HG03175 (cell line): ENCODE data around the gene LMCD1.

Experiments
- ATAC-seq: cut with Tn5 transposase; IDR thresholded peaks from one replicate; pipeline ENCODE4 v1.9.1; 2021; ENCODE audit warnings: mild to moderate bottlenecking, moderate library complexity; ENCODE audit not compliant: unreplicated experiment

The LMCD1 gene

DNA sequence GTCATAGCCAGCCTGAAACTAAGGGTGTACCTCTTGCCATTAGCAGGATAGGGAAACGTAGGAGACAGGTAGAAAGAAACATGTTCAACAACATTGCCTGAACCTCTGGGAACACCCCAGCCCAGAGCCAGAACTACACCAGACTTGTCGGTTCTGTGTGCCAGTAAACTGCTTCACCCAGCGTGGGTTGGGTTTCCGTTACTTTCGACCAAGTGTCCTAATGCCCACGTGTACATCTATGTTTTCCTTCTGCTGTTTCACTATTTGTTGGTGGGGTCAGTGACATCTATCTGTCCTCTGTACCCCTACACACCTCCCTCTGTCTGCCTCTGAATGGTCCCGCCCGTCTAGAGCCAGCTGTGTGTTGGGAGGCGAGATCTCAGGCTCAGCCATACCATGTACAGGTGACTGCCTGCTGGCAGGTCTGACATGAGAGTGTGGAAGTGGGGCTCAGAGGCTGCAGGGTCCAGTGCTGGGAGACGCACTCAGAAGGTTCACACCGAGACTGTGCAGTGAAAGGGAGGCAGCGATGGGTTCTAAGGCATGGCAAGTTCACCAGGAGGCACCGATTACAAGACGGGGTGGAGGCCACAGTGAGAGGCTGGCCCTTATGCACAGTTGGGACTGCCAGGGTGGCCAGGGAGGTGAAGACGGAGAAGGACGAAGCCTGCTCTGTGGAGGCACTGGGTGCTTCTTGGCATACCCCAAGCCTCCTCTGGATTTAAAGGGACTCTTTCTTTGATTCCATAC is 106.6 kb downstream of the LMCD1 start:
- no peak for ATAC-seq

DNA sequence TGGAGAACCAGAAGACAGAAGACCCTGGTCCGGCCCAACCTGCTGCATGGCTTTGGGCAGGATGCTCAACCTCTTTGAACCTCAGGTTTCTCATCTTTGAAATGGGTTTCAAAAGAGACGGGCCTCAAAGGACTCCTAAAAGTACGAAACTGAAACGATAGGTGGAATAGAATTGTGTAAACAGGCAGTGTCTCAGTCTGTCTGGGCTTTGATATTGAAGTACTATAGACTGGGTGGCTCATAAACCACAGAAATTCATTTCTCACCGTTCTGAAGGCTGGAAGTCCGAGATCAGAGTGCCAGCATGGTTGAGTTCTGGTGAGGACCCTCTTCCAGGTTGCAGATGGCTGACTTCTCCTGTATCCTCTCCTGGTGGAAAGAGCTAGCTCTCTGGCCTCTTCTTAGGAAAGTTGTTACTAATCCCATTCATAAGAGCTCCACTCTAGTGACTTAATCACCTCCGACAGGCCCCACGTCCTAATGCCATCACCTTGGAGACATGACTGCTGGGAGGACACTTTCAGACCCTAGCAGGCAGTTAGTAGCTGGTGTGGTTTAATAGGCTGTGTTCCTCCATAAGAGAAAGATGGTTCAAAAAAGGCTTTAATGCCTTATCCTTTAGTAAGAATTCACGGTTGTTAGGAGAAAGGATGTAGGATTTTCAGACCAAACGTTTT is 107.3 kb downstream of the LMCD1 start:
- no peak for ATAC-seq

DNA sequence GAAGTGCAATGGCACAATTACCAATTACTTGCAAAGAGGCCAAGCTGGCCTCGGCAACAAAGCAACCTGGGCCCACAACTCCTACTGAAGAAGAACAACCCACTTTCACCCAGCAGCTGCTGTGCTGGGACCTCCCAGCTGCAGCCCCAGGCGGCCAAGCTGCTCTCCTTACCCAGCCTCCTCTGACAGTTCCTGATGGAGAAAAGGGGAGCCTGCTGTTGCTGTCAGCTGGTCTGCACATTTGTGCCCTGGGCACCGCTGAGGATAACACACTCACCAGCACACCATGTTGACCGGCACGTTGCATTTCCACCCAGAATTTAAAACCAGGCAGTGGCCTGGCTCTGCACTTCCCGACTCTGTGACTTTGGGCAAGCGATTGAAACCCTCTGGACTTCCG is 109.3 kb downstream of the LMCD1 start:
- no peak for ATAC-seq

DNA sequence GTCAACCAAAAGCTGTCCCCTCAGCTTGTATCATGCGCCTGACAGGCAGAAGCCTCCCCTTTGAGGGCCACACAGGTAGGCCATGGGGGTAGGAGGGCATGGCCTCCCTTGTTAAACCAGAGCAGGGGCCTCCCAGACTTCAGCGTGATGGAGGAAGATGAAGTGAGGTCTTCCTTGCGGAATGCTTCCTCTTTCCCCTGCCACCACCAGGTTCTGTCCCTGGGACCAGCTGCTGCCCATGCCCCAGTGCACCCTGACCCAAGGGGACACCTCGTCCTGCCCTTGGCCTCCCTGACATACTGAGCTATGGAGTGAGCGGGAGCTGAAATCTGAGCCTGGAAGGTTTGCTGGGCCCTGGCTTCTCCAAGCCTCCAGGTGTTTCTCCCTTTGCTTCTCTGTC is 116.3 kb downstream of the LMCD1 start:
- no peak for ATAC-seq

DNA sequence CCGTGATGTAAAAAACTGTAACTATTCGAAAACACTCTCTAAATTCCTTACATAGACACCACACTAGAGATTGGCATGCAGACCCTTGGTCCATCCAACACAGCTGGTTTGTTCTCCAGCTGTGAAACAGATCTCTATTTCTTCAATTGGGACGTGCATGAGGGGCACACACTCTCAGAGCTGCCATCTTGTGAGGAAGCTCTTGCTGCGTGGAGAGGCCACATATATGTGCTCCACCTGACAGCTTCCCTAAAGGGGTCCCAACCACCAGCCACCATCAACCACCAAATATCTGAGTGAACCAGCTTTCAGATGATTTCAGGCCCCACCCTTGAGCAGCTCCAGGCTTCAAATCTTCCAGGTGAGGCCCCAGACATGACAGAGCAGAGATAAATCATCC is 117.3 kb downstream of the LMCD1 start:
- ATAC-seq = no peak

DNA sequence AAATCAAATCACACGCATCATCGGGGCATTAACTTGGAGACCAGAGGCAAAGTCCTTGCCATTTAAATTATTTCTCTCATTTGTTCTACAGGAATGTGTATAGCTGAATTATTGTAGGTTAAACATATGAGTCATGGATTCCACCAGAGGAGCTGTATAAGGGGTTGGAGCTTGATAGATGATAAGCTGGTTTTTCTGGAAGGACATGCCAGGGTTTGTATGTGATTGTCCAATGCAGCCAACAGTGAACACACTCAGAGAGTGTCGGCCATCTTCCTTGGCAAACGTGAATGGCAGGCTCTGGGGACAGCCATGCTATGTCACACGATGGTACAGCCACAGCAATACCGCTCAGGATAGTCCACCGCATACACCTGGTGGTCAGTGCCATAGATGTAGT is 117.9 kb downstream of the LMCD1 start:
- ATAC-seq = no peak

DNA sequence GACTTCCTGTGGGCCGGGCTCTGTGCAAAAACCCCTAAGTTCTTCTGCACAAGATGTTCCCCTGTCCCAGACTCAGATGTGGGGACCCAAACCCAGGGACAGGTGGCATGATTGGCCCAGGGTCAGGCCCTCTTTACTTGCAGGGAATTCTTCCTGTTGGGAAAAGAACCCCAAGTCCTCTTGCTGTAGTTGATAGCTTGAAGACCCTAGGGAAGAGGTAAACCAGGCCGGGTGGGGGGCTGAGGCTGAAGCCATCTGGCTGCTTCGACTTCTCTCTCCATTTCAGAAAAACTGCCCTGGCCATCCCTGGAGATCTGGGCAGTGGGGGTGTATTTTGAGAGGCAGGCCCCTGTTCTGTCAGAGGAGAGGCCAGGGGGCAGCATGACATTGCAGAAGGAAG is 119.5 kb downstream of the LMCD1 start:
- no peak for ATAC-seq

DNA sequence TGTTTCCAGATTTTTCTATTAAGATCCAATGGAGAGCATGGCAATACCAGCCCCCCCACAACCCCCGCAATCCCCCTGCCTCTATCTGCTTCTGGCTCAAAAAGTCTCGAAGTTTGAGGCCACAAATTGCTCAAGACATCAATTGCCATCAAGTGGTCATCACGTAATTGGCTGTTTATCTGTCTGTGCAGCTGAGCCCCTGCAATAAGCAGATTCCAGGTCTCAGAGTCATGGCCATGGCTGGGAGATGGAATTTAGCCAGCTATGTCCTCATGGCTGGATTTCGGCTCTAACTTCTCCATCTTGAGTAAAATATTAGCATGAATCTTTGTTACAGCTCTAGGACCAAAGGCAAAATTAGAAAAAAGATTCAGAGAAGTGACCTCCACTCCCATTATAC is 120.2 kb downstream of the LMCD1 start:
- ATAC-seq = no peak

DNA sequence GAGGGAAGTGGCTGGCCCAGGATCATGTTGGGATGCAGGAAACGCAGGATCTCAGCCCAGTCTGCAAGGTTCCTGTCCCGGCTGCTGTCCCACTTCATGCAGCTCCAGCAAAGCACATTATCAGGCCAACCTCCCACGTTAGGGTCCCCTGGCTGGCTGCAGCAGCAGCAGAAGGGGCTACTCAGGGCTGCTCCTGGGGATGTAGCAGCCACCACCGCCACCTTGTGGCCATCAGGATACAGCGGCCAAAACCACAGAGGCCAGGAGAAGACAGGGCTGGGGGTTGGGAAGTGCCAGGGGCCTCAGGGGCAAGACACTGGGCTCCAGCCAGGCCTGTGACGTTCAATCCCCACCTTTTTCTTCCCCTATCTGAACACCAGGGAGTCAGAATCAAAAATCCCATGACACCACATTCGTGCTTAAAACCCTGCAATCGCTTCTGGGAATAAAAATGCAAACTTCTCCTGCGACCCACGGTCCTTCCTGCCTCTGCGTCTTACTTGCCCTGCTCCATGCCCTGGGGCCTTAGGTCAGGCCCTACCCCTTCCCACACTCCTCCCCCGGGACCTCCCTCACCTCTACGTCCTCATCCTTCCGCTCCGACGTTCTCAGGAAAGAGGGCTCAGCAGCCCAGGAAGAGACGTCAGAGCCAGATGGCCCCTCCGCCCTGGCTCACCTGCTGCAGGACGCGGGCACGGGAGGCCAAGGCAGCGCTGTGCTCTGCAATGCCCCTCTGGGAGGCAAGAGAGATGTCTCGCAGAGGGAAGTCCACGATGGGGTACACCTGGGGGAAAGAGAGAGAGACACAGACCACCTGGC is 121.5 kb downstream of the LMCD1 start:
- peak; percentile 88 for ATAC-seq

DNA sequence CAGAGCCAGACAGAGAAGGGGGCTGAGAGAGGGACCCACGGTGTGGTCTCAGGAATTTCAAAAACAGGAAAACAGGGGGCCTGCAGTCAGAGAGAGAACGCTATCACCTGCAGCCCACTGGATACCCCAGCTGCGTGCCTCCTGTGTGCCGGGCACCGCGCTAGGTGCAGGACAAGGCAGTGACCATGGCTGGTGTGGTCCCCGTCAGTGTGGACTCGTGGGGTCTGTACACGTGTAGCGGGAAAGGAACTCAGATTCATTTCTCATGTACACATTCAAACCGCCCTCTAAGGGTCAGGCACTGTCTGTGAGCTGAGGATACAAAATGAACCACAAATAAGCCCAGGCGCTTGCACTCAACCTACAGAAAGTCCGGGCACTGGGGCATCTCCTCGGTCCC is 122.1 kb downstream of the LMCD1 start:
- ATAC-seq = no peak
